K562 (cell line): ENCODE measurements around the gene CECR2.

Source experiments
- ATF1 ChIP-seq, 2 experiments: fragments of 450-650 bp in 1 of 2; IDR thresholded peaks; 2 replicates each; pipeline ENCODE4 v1.6.1; 2016; ENCODE audit warnings: missing compliant biosample characterization in 1 of 2, missing genetic modification characterization in 1 of 2
- BRCA1 ChIP-seq, 2 experiments: fragments of 450-650 bp in 1 of 2; sonication (generic) in 1 of 2; formaldehyde crosslinking in 1 of 2; IDR thresholded peaks; 2 replicates each; pipeline versions ENCODE4 v1.5.0 to v1.6.1; 2017 to 2020; ENCODE audit warnings: mild to moderate bottlenecking in 1 of 2, missing genetic modification reagents in 1 of 2
- CC2D1A ChIP-seq: fragments of 450-650 bp; IDR thresholded peaks from 2 replicates; pipeline ENCODE4 v1.6.1; 2017; ENCODE audit warnings: mild to moderate bottlenecking
- CREB1 ChIP-seq, 2 experiments: sonication (generic) in 1 of 2; formaldehyde crosslinking in 1 of 2; IDR thresholded peaks; 2 replicates each; pipeline versions ENCODE4 v1.6.1 to v1.8.0; 2012 to 2022; ENCODE audit warnings: inconsistent platforms in 1 of 2, mild to moderate bottlenecking in 1 of 2, missing genetic modification reagents in 1 of 2, moderate library complexity in 1 of 2
- CTCF ChIP-seq, 3 experiments: IDR thresholded peaks in 2 of 3; conservative IDR thresholded peaks in 1 of 3; 2 replicates each; pipeline ENCODE4 v1.5.1; 2011 to 2012; ENCODE audit warnings: low read length in 3 of 3, mild to moderate bottlenecking in 3 of 3, control low read depth in 2 of 3, improper control_type of control experiment in 1 of 3, inconsistent platforms in 1 of 3, low read depth in 1 of 3, mixed read lengths in 1 of 3, moderate library complexity in 1 of 3; ENCODE audit not compliant: insufficient read depth in 2 of 3
- EGR1 ChIP-seq: fragments of 450-650 bp; conservative IDR thresholded peaks from 2 replicates; pipeline ENCODE4 v1.6.1; 2017; ENCODE audit warnings: mild to moderate bottlenecking
- MAX ChIP-seq: sonication (generic); formaldehyde crosslinking; IDR thresholded peaks from 2 replicates; pipeline ENCODE4 v1.9.0; 2022; ENCODE audit warnings: mild to moderate bottlenecking, missing genetic modification reagents
- MECOM ChIP-seq: fragments of 250-450 bp; sonication (Bioruptor Pico); IDR thresholded peaks from 2 replicates; pipeline ENCODE4 v1.8.0; 2022; ENCODE audit warnings: inconsistent platforms
- TEAD1 ChIP-seq, 2 experiments: fragments of 450-650 bp in 1 of 2; sonication (generic) in 1 of 2; formaldehyde crosslinking; IDR thresholded peaks; 2 replicates each; pipeline versions ENCODE4 v1.4.0 to v1.8.0; 2020 to 2022; ENCODE audit warnings: mild to moderate bottlenecking in 2 of 2, missing genetic modification reagents in 1 of 2
- ZNF140 ChIP-seq: fragments of 250-450 bp; sonication (Bioruptor Pico); IDR thresholded peaks from 2 replicates; pipeline ENCODE4 v1.8.0; 2021; ENCODE audit warnings: moderate library complexity, mild to moderate bottlenecking, inconsistent platforms
- ZNF384 ChIP-seq: IDR thresholded peaks from 2 replicates; pipeline ENCODE4 v1.6.1; 2012; ENCODE audit warnings: low read depth, low read length, improper control_type of control experiment

GRCh38 chr22:17446698-17447097 is 77.4 kb downstream of the CECR2 start:
- TF ChIP-seq CREB1 (IDR thresholded peaks at IDR 0.05) (no peak), CREB1 (CRISPR knock-in tag; IDR thresholded peaks at IDR 0.05) (no peak), EGR1 (no peak), ATF1 (CRISPR knock-in tag; IDR thresholded peaks at IDR 0.05) (no peak), ATF1 (tag; IDR thresholded peaks at IDR 0.05) (no peak), CTCF (IDR thresholded peaks at IDR 0.05 in 2 of 3, conservative IDR thresholded peaks at IDR 0.05 in 1 of 3; ENCODE audit: insufficient read depth in 2 of 3, low read depth in 1 of 3, low read length in 3 of 3) (no peak), MAX (CRISPR knock-in tag) (no peak), ZNF384 (no peak), CC2D1A (no peak), BRCA1 (IDR thresholded peaks at IDR 0.05) (no peak), BRCA1 (CRISPR knock-in tag; IDR thresholded peaks at IDR 0.05) (no peak), TEAD1 (CRISPR knock-in tag; IDR thresholded peaks at IDR 0.05) (no peak), ZNF140 (CRISPR knock-in tag) (no peak), MECOM (CRISPR knock-in tag) (no peak)
